Testis (tissue), 3 donors: ENCODE results near the gene ASTL. TPM values are rescaled to one million over a fixed set of nuclear protein-coding genes. Genes with fewer than 3 reads are reported as not detected.

Experiments used
- DNase-seq: peaks from one replicate; pipeline ENCODE4 v3.0.0-alpha.2; 2019
- H3K27ac ChIP-seq, 2 donors: fragments of 200-600 bp; sonication (generic); one replicate each; pipeline ENCODE4 v1.5.1; 2019
- H3K27me3 ChIP-seq: fragments of 200-600 bp; sonication (generic); one replicate; pipeline ENCODE4 v1.5.1; 2019
- H3K36me3 ChIP-seq: fragments of 200-600 bp; sonication (generic); one replicate; pipeline ENCODE4 v1.5.1; 2017; ENCODE audit warnings: low read depth; ENCODE audit errors: missing control alignments
- H3K4me1 ChIP-seq: fragments of 200-600 bp; sonication (generic); one replicate; pipeline ENCODE4 v1.5.1; 2019
- H3K4me3 ChIP-seq, 2 donors: fragments of 200-600 bp; sonication (generic); one replicate each; pipeline ENCODE4 v1.5.1; 2017 to 2019
- H3K9me3 ChIP-seq: fragments of 200-600 bp; sonication (generic); one replicate; pipeline ENCODE4 v1.5.1; 2017
- POLR2A ChIP-seq: fragments of 450-650 bp; IDR thresholded peaks from one replicate; pipeline ENCODE4 v1.6.1; 2017; ENCODE audit warnings: antibody characterized with exemption, mild to moderate bottlenecking, moderate library complexity
- WGBS, 2 donors: methylation state at CpG; one replicate each; pipeline ENCODE4 v1.1.5; 2018; 5-methylcytosine and 5-hydroxymethylcytosine counted together
- intact Hi-C: fragments of 100-400 bp; cut with DNase I; formaldehyde crosslinking; loops from one replicate; pipeline ENCODE4 v1.15.1; 2023; ENCODE audit warnings: low total_unique reads
- polyA plus RNA-seq: library from polyadenylated mRNA; stranded (reverse); fragments of 350-450 nt; fragmentation: Illumina TruSeq; extraction: RNeasy Lipid Tissue Mini Kit (QIAGEN cat#74804); gene quantifications from one replicate; pipeline ENCODE4 v1.2.3, GENCODE V29; 2014; ENCODE audit warnings: low read depth, low replicate concordance; ENCODE audit not compliant: insufficient read depth
- total RNA-seq, 2 donors: library from RNA; depleted of rRNA; stranded (reverse); fragments of >200 nt; gene quantifications; one replicate each; pipeline ENCODE4 v1.2.3, GENCODE V29; 2016
- TF ChIP-seq, protein P1 (sequence below), 3 experiments: fragments of 450-650 bp in 2 of 3; fragments of 200-600 bp in 1 of 3; sonication (generic) in 1 of 3; IDR thresholded peaks; one replicate each; pipeline ENCODE4 v1.5.1; 2016 to 2019; ENCODE audit warnings: antibody characterized with exemption in 3 of 3, mild to moderate bottlenecking in 2 of 3, moderate library complexity in 1 of 3

Gene ASTL
- total and polyA plus RNA-seq, 3 donors from 2014 or later, result 0.58 to 1.6 (median 0.87) TPM

DNA sequence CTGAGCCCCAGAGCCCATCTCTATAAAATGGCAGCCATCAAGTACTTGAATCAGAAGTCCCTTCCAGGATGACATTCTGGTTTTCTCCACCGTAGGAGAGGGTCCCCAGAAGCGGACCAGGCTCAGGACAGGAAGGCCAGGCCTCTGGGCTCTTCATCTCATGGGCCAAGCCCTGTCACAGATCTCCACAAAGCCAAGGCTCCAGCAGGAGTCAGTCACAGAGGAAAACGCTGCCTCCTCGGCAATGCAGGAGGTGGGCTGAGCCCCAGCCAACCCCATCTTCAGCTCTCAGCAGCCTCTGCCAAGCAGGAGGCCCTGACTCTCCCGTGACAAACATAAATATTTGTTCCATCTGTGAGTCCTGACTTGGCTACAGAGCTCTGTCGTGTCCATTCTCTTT, 64.1 kb downstream of the ASTL start:
- intact Hi-C loops, result no loop called here
- Histone ChIP-seq H3K36me3 (no peaks in the 10 kb centered on the region), H3K4me3 (no peak overlapping the region), H3K9me3 (no peaks in the 10 kb centered on the region), H3K27ac (no peak overlapping the region), H3K27me3 (no peaks in the 10 kb centered on the region), H3K4me1 (no peaks in the 10 kb centered on the region)
- no peak for DNase-seq
- 81 to 91% methylated on average over 6 of the region's 6 CpGs for WGBS, 2 donors
- TF ChIP-seq POLR2A, result no peak
- TF ChIP-seq, protein P1, sequence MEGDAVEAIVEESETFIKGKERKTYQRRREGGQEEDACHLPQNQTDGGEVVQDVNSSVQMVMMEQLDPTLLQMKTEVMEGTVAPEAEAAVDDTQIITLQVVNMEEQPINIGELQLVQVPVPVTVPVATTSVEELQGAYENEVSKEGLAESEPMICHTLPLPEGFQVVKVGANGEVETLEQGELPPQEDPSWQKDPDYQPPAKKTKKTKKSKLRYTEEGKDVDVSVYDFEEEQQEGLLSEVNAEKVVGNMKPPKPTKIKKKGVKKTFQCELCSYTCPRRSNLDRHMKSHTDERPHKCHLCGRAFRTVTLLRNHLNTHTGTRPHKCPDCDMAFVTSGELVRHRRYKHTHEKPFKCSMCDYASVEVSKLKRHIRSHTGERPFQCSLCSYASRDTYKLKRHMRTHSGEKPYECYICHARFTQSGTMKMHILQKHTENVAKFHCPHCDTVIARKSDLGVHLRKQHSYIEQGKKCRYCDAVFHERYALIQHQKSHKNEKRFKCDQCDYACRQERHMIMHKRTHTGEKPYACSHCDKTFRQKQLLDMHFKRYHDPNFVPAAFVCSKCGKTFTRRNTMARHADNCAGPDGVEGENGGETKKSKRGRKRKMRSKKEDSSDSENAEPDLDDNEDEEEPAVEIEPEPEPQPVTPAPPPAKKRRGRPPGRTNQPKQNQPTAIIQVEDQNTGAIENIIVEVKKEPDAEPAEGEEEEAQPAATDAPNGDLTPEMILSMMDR (IDR thresholded peaks at IDR 0.05), result no peak

DNA sequence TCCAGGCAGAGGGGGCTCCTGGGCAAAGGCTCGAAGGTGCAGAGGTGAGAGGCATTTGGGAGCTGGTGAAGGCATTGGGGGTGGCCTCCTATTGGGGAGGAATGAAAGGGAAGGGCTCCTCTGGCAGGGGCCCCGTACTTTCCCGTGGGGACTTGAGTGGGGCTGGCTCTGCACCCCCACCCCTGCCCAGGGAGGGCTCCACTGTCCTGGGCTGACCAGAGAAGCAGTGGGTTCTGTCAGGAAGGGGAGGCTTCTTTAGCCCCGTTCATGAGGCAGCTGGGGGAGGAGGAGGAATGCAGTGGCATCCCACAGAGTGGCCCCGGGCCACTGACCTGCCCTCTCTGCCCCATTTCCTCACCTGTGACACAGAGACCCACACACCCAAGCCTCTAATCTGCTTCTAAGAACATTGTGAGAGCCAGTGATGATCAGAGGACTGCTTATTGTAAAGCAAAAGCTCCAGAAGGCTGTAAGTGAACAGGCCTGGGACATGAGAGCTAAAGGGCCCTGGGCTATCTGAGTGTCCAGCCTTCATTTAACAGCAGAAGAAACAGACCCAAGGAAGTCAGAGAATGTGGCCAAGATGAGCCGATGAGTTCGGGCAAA, 65.0 kb downstream of the ASTL start:
- DNase-seq, result no peak
- no peaks in the 10 kb centered on the region for H3K9me3 ChIP-seq
- H3K4me1 ChIP-seq, result no peaks in the 10 kb centered on the region
- H3K27ac ChIP-seq, result no peak overlapping the region
- intact Hi-C loops, result no loop called here
- H3K4me3 ChIP-seq, result no peak overlapping the region
- 69 to 80% methylated on average over 6 to 7 of the region's 7 CpGs for WGBS, 2 donors
- no peak for TF ChIP-seq POLR2A
- TF ChIP-seq, protein P1 (IDR thresholded peaks at IDR 0.05), result no peak
- no peaks in the 10 kb centered on the region for H3K27me3 ChIP-seq
- H3K36me3 ChIP-seq, result no peaks in the 10 kb centered on the region

Other genes with a start within 250 kb of the ASTL start
- gene ANKRD36C, start 146.7 kb downstream of the ASTL start, total RNA-seq, result 100 to 1,000 TPM; 360 to 411 TPM
- 10.5 TPM for gene ANKRD36C, start 146.7 kb downstream of the ASTL start, polyA plus RNA-seq
- 10 to 100 TPM; 23.5 to 38.9 TPM for gene GPAT2, start 103.6 kb downstream of the ASTL start, total RNA-seq
- 20.5 TPM for gene GPAT2, start 103.6 kb downstream of the ASTL start, polyA plus RNA-seq
- gene ADRA2B, start 21.9 kb downstream of the ASTL start, total RNA-seq, result 1 to 10 TPM; 2.4 to 2.6 TPM
- gene ADRA2B, start 21.9 kb downstream of the ASTL start, polyA plus RNA-seq, result 2.1 TPM
- gene DUSP2, start 6.9 kb upstream of the ASTL start, total RNA-seq, result 10 to 100 TPM in 1 of 2 donors, 1 to 10 TPM in 1; 6.3 to 16.5 TPM
- gene DUSP2, start 6.9 kb upstream of the ASTL start, polyA plus RNA-seq, result 5.7 TPM
- 10 to 100 TPM; 77.7 to 96.2 TPM for gene STARD7, start 70.3 kb upstream of the ASTL start, total RNA-seq
- 58.0 TPM for gene STARD7, start 70.3 kb upstream of the ASTL start, polyA plus RNA-seq
- 10 to 100 TPM; 25.0 to 32.1 TPM for gene TMEM127, start 127.5 kb upstream of the ASTL start, total RNA-seq
- gene TMEM127, start 127.5 kb upstream of the ASTL start, polyA plus RNA-seq, result 29.2 TPM
- 100 to 1,000 TPM; 154 to 164 TPM for gene CIAO1, start 127.7 kb upstream of the ASTL start, total RNA-seq
- 56.8 TPM for gene CIAO1, start 127.7 kb upstream of the ASTL start, polyA plus RNA-seq
- 100 to 1,000 TPM; 165 to 202 TPM for gene SNRNP200, start 167.0 kb upstream of the ASTL start, total RNA-seq
- gene SNRNP200, start 167.0 kb upstream of the ASTL start, polyA plus RNA-seq, result 181 TPM
- 10 to 100 TPM; 14.0 to 32.0 TPM for gene ITPRIPL1, start 186.8 kb upstream of the ASTL start, total RNA-seq
- gene ITPRIPL1, start 186.8 kb upstream of the ASTL start, polyA plus RNA-seq, result 57.9 TPM
- 10 to 100 TPM; 29.6 to 41.7 TPM for gene NCAPH, start 197.3 kb upstream of the ASTL start, total RNA-seq
- gene NCAPH, start 197.3 kb upstream of the ASTL start, polyA plus RNA-seq, result 81.3 TPM